Parathyroid adenoma (tissue), 2 donors: ENCODE measurements around the gene UMPS.

ENCODE experiments used
- H2AFZ ChIP-seq: fragments of 300-600 bp; sonication (generic); one replicate; pipeline ENCODE4 v1.7.0; 2017; ENCODE audit warnings: antibody characterized with exemption, mild to moderate bottlenecking
- H3K27ac ChIP-seq: fragments of 300-600 bp; sonication (generic); one replicate; pipeline ENCODE4 v1.7.0; 2017
- H3K27me3 ChIP-seq: fragments of 300-600 bp; sonication (generic); one replicate; pipeline ENCODE4 v1.7.0; 2017; ENCODE audit warnings: low read length; ENCODE audit not compliant: control insufficient read depth, insufficient read depth
- H3K36me3 ChIP-seq: fragments of 300-600 bp; sonication (generic); one replicate; pipeline ENCODE4 v1.7.0; 2017; ENCODE audit warnings: low read length; ENCODE audit not compliant: control insufficient read depth, insufficient read depth
- H3K4me1 ChIP-seq: fragments of 300-600 bp; sonication (generic); one replicate; pipeline ENCODE4 v1.7.0; 2017; ENCODE audit warnings: control low read depth
- H3K4me2 ChIP-seq: fragments of 300-600 bp; sonication (generic); one replicate; pipeline ENCODE4 v1.7.0; 2017; ENCODE audit warnings: low read length
- H3K4me3 ChIP-seq: fragments of 300-600 bp; sonication (generic); one replicate; pipeline ENCODE4 v1.7.0; 2017; ENCODE audit warnings: low read depth, low read length
- H3K79me2 ChIP-seq: fragments of 300-600 bp; sonication (generic); one replicate; pipeline ENCODE4 v1.7.0; 2017; ENCODE audit warnings: control low read depth
- H3K9ac ChIP-seq: fragments of 300-600 bp; sonication (generic); one replicate; pipeline ENCODE4 v1.7.0; 2017; ENCODE audit warnings: mild to moderate bottlenecking
- H3K9me3 ChIP-seq: fragments of 300-600 bp; sonication (generic); one replicate; pipeline ENCODE4 v1.7.0; 2017; ENCODE audit warnings: low read length; ENCODE audit not compliant: control insufficient read depth
- TF ChIP-seq, protein P1 (sequence below): fragments of 300-600 bp; sonication (generic); IDR thresholded peaks from one replicate; pipeline ENCODE4 v1.7.0; 2017; ENCODE audit warnings: antibody characterized with exemption, mild to moderate bottlenecking
- donor health status: primary hyperparathyroidism.

Gene UMPS

DNA sequence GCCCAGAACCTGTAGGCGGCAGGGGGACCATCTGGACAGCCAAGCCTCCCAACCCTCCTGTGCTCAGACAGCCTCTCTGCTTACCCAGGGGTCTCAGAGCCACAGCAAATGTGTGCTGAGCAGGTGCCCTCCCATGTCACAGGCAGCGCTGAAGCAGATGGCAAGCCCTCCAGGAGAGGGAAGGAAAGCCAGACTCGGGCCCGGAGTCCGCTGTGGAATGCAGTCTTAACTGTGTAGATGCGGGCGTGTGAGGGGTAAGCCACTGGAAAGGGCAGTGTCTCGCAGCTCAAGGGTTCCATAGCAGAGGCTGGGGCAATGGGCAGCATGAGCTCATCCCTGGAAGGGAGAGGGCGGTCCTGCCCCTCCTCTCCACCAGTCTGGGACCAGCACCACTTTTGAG lies 45.6 kb downstream of the UMPS start:
- Histone ChIP-seq H3K9ac (no peak overlapping the region), H3K4me1 (peaks cover 70% of the 10 kb centered on the region), H3K36me3 (no peaks in the 10 kb centered on the region), H3K9me3 (no peaks in the 10 kb centered on the region), H2AFZ (peak overlapping the region; percentile 52), H3K4me2 (no peak overlapping the region), H3K27me3 (no peaks in the 10 kb centered on the region), H3K4me3 (no peak overlapping the region), H3K79me2 (no peaks in the 10 kb centered on the region), H3K27ac (peak overlapping the region; percentile 67)
- TF ChIP-seq, protein P1, sequence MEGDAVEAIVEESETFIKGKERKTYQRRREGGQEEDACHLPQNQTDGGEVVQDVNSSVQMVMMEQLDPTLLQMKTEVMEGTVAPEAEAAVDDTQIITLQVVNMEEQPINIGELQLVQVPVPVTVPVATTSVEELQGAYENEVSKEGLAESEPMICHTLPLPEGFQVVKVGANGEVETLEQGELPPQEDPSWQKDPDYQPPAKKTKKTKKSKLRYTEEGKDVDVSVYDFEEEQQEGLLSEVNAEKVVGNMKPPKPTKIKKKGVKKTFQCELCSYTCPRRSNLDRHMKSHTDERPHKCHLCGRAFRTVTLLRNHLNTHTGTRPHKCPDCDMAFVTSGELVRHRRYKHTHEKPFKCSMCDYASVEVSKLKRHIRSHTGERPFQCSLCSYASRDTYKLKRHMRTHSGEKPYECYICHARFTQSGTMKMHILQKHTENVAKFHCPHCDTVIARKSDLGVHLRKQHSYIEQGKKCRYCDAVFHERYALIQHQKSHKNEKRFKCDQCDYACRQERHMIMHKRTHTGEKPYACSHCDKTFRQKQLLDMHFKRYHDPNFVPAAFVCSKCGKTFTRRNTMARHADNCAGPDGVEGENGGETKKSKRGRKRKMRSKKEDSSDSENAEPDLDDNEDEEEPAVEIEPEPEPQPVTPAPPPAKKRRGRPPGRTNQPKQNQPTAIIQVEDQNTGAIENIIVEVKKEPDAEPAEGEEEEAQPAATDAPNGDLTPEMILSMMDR, result no peak

DNA sequence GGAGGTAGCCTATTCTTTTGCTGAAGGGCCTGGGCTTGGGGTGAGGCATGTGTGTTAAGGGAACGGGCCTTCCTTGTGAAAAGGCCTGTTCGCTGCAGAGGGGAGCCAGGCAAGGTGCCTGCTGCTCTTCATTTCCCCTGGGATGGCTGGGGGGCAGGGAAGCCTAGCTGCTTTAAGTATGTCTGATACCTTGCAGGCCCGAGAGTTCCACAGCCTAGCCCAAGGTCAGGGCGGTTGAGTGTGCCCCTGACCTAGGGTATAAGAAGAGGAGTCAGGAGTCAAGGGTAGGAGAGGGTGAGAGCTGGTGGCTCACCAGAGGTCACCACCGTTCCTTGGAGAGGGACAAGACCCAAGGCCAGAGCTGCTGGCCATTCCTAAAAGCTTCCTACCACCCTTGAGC lies 46.6 kb downstream of the UMPS start:
- Histone ChIP-seq H3K9me3 (no peaks in the 10 kb centered on the region), H3K27me3 (no peaks in the 10 kb centered on the region), H2AFZ (no peak overlapping the region), H3K9ac (no peak overlapping the region), H3K79me2 (no peaks in the 10 kb centered on the region), H3K4me3 (no peak overlapping the region), H3K36me3 (no peaks in the 10 kb centered on the region), H3K4me1 (peaks cover 70% of the 10 kb centered on the region), H3K27ac (peak overlapping the region; percentile 67), H3K4me2 (no peak overlapping the region)
- TF ChIP-seq, protein P1, result no peak

DNA sequence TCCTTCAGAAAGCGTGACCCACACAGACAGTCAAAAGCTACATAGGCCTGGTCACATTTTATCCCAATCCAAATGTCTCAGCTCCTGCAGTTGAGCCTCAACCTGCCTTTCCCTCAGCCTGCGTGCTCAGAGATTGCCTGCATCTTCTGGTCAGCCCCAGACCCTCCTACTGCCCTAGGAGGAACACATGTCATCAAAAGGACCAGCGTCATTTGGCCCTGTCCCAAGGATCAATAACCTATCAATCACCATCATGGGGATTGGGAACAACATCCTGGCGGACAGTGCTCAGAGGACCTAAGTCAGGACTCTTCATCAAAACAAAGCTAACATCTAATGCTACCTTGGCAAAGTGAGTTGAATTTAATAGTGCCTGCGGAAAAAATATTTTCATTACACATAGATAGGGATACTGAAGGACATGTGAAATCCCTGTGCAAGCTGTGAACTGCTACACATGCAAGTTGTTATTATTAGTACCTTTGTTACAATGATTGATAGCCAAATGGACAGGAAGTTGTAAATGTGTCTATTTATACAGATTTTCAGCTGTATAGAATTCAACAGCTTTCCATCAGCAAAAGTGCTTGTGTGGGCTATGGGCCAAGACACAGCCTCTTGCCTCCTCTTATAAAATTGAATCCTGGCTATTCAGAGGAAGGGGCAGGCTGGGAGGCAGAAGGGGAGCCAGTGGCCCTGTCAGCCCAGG lies 47.7 kb downstream of the UMPS start:
- Histone ChIP-seq H3K9me3 (no peaks in the 10 kb centered on the region), H3K4me2 (no peak overlapping the region), H3K27ac (no peak overlapping the region), H3K4me3 (no peak overlapping the region), H3K36me3 (no peaks in the 10 kb centered on the region), H3K4me1 (peaks cover 68% of the 10 kb centered on the region), H2AFZ (no peak overlapping the region), H3K27me3 (no peaks in the 10 kb centered on the region), H3K79me2 (no peaks in the 10 kb centered on the region), H3K9ac (no peak overlapping the region)
- TF ChIP-seq, protein P1, result no peak

DNA sequence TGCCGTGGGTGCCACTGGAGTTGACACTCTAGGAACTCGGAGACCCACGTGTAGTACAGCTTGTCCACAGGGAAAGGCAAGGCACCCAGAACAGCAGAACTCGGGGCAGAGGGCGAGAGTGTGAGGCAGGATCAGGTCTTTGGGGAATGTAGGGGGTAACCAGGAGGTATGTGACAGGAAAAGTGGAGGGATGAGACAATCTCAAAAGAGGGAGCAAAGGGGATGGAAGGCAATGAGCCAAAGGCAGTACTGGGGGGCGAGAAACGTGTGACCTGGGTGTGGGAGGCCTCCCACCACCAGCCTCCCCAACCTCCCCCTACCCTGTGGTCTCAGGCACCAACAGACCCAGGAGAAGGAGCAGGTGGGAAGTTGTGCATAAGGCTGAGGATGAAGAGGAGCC lies 48.9 kb downstream of the UMPS start:
- Histone ChIP-seq H3K36me3 (no peaks in the 10 kb centered on the region), H3K27ac (no peak overlapping the region), H3K9me3 (no peaks in the 10 kb centered on the region), H2AFZ (no peak overlapping the region), H3K4me3 (no peak overlapping the region), H3K27me3 (no peaks in the 10 kb centered on the region), H3K9ac (no peak overlapping the region), H3K4me2 (no peak overlapping the region), H3K79me2 (no peaks in the 10 kb centered on the region), H3K4me1 (peaks cover 61% of the 10 kb centered on the region)
- TF ChIP-seq, protein P1, result no peak

DNA sequence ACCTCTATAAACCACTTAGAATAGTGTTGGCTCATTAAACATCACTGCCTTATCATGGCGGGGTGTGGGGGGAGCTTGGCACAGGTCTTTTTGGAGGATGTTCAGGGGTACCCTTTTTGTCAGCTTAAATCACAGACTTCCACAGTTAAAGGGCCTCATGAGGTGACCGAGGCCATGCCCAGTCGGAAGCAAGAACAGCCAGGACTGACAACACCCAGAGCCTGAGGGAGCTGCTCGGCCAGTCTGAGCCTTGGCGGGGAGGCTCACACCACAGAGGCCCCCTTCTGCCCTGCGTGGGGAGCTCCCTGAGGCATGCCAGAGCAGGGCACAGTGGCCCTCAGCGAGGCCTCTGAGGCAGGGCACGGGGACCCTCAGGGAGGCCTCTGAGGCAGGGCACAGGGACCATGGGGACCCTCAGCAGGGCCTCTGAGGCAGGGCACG lies 49.5 kb downstream of the UMPS start:
- Histone ChIP-seq H3K4me2 (no peak overlapping the region), H3K9ac (no peak overlapping the region), H3K79me2 (no peaks in the 10 kb centered on the region), H3K27ac (peak overlapping the region; percentile 94), H3K36me3 (no peaks in the 10 kb centered on the region), H3K4me3 (no peak overlapping the region), H3K4me1 (peaks cover 62% of the 10 kb centered on the region), H3K9me3 (no peaks in the 10 kb centered on the region), H2AFZ (no peak overlapping the region), H3K27me3 (no peaks in the 10 kb centered on the region)
- TF ChIP-seq, protein P1, result no peak
